Smooth muscle cell (in vitro differentiated cells): ENCODE data around the gene NAA25. TPM values are rescaled to one million over a fixed set of nuclear protein-coding genes. Genes with fewer than 3 reads are reported as not detected.
A peak's percentile ranks its signal among the peaks of the same experiment; 100 is the strongest.

Source experiments
- DNase-seq: peaks from one replicate; lab custom pipeline; 2025; ENCODE audit not compliant: unreplicated experiment; lab: John Stamatoyannopoulos, UW
- H2AFZ ChIP-seq: fragments of 200-600 bp; sonication (generic); 2 replicates; pipeline ENCODE4 v1.6.0; 2016; ENCODE audit warnings: antibody characterized with exemption, low read depth, mild to moderate bottlenecking
- H3F3A ChIP-seq: fragments of 200-600 bp; sonication (generic); 2 replicates; pipeline ENCODE4 v1.6.0; 2017; ENCODE audit warnings: antibody characterized with exemption, low read depth
- H3K27ac ChIP-seq: fragments of 200-600 bp; sonication (generic); 2 replicates; pipeline ENCODE4 v1.5.1; 2016; ENCODE audit warnings: low read depth, mild to moderate bottlenecking
- H3K27me3 ChIP-seq: fragments of 200-600 bp; sonication (generic); 2 replicates; pipeline ENCODE4 v1.6.1; 2016; ENCODE audit warnings: low read depth, mild to moderate bottlenecking
- H3K36me3 ChIP-seq: fragments of 200-600 bp; sonication (generic); 2 replicates; pipeline ENCODE4 v1.5.1; 2016; ENCODE audit warnings: low read depth
- H3K4me1 ChIP-seq: fragments of 200-600 bp; sonication (generic); 2 replicates; pipeline ENCODE4 v1.5.1; 2016; ENCODE audit warnings: low read depth
- H3K4me2 ChIP-seq: fragments of 200-600 bp; sonication (generic); 2 replicates; pipeline ENCODE4 v1.6.0; 2016; ENCODE audit warnings: mild to moderate bottlenecking
- H3K4me3 ChIP-seq: fragments of 200-600 bp; sonication (generic); 2 replicates; pipeline ENCODE4 v1.5.1; 2016; ENCODE audit warnings: mild to moderate bottlenecking
- H3K79me2 ChIP-seq: fragments of 200-600 bp; sonication (generic); 2 replicates; pipeline ENCODE4 v1.6.0; 2016; ENCODE audit warnings: low read depth, mild to moderate bottlenecking
- H3K9ac ChIP-seq: fragments of 200-600 bp; sonication (generic); 2 replicates; pipeline ENCODE4 v1.6.0; 2016; ENCODE audit warnings: low read depth
- H3K9me3 ChIP-seq: fragments of 200-600 bp; sonication (generic); replicated peaks from 2 replicates; pipeline ENCODE4 v1.5.1; 2016; ENCODE audit warnings: low read depth
- H4K20me1 ChIP-seq: fragments of 200-600 bp; sonication (generic); 2 replicates; pipeline ENCODE4 v1.6.0; 2016; ENCODE audit warnings: low read depth
- WGBS: methylation state at CpG from one replicate; pipeline ENCODE4 v1.1.7; 2016; ENCODE audit warnings: low lambda C conversion rate; 5-methylcytosine and 5-hydroxymethylcytosine counted together
- polyA plus RNA-seq: library from polyadenylated mRNA; unstranded; fragments of >200 nt; fragmentation: Nextera tagmentation; extraction: Ambion mirVana; gene quantifications from 2 replicates; pipeline ENCODE4 v1.2.1, GENCODE V29; 2016
- total RNA-seq: library from RNA; depleted of rRNA; stranded (reverse); fragments of >200 nt; gene quantifications from 2 replicates; pipeline ENCODE4 v1.2.3, GENCODE V29; 2014
- TF ChIP-seq, protein P1 (sequence below): fragments of 200-600 bp; sonication (generic); IDR thresholded peaks from 2 replicates; pipeline ENCODE4 v1.5.1; 2017; ENCODE audit warnings: borderline replicate concordance, mild to moderate bottlenecking, antibody characterized with exemption; ENCODE audit not compliant: insufficient read depth, poor library complexity, severe bottlenecking

Gene NAA25
- total and polyA plus RNA-seq, 2 experiments from 2014 or later, result 14.7 to 19.8 TPM

DNA sequence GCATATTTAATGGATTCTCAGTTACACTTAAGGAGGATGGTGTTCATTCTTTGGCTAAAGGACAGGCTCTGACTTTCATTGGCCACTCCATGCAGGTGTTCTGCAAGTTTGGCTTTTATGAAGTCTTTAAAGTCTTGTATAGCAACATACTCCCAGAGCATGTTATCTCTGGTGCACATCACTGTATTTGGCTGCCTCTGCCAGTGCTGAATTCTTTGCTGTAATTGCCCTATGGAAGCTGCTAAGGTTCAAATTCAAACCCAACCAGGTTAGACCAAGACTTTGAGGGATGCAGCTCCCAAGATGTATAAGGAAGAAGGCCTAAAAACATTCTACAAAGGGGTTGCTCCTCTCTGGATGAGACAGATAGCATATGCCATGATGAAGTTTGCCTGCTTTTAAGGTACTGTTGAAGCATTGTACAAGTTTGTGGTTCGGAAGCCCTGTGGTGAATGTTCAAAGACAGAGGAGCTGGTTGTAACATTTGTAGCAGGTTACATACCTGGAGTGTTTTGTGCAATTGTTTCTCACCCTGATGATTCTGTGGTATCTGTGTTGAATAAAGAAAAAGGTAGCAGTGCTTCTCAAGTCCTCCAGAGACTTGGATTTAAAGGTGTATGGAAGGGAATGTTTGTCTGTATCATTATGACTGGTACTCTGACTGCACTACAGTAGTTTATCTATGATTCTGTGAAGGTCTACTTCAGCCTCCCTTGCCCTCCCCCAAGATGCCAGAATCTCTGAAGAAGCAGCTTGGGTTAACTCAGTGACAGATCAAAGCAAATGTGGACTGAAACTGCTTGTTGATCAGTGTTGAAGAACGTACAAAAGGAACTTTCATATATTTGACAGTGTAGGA, 115.1 kb downstream of the NAA25 start:
- 76% methylated on average over 2 of the region's 2 CpGs for WGBS
- Histone ChIP-seq H3K4me2 (peak overlapping the region; percentile 29), H3K36me3 (no peaks in the 10 kb centered on the region), H3K9me3 (no peaks in the 10 kb centered on the region), H3K9ac (no peak overlapping the region), H3F3A (no peaks in the 10 kb centered on the region), H4K20me1 (no peaks in the 10 kb centered on the region), H3K4me1 (no peaks in the 10 kb centered on the region), H3K27ac (no peak overlapping the region), H2AFZ (no peak overlapping the region), H3K27me3 (no peaks in the 10 kb centered on the region), H3K4me3 (no peak overlapping the region), H3K79me2 (no peaks in the 10 kb centered on the region)
- no peak for DNase-seq
- TF ChIP-seq, protein P1, sequence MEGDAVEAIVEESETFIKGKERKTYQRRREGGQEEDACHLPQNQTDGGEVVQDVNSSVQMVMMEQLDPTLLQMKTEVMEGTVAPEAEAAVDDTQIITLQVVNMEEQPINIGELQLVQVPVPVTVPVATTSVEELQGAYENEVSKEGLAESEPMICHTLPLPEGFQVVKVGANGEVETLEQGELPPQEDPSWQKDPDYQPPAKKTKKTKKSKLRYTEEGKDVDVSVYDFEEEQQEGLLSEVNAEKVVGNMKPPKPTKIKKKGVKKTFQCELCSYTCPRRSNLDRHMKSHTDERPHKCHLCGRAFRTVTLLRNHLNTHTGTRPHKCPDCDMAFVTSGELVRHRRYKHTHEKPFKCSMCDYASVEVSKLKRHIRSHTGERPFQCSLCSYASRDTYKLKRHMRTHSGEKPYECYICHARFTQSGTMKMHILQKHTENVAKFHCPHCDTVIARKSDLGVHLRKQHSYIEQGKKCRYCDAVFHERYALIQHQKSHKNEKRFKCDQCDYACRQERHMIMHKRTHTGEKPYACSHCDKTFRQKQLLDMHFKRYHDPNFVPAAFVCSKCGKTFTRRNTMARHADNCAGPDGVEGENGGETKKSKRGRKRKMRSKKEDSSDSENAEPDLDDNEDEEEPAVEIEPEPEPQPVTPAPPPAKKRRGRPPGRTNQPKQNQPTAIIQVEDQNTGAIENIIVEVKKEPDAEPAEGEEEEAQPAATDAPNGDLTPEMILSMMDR, result no peak

DNA sequence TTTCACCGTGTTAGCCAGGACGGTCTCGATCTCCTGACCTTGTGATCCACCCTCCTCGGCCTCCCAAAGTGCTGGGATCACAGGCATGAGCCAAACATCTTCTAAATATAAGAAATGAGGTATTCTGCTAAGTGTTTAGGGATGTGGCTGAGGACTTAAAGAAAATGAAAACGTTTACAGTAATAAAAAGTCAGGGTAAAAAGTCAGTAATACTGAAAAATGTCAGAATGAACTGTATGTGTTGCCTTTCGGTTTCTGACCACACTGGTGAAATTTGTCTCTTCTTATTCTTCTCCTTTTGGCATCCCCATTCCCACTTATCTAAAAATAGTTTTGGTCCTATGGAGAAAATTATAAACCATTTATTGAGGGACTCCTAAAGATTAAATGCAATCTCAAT, 116.1 kb downstream of the NAA25 start:
- H3K4me1 ChIP-seq, result no peaks in the 10 kb centered on the region
- no peak for DNase-seq
- no peak overlapping the region for H2AFZ ChIP-seq
- H3K4me2 ChIP-seq, result no peak overlapping the region
- 86% methylated on average over 6 of the region's 6 CpGs for whole genome bisulfite sequencing
- no peaks in the 10 kb centered on the region for H3F3A ChIP-seq
- no peak overlapping the region for H3K27ac ChIP-seq
- no peaks in the 10 kb centered on the region for H3K9me3 ChIP-seq
- H3K79me2 ChIP-seq, result no peaks in the 10 kb centered on the region
- H4K20me1 ChIP-seq, result no peaks in the 10 kb centered on the region
- H3K4me3 ChIP-seq, result no peak overlapping the region
- TF ChIP-seq, protein P1, result no peak
- no peaks in the 10 kb centered on the region for H3K27me3 ChIP-seq
- H3K9ac ChIP-seq, result no peak overlapping the region
- H3K36me3 ChIP-seq, result no peaks in the 10 kb centered on the region

DNA sequence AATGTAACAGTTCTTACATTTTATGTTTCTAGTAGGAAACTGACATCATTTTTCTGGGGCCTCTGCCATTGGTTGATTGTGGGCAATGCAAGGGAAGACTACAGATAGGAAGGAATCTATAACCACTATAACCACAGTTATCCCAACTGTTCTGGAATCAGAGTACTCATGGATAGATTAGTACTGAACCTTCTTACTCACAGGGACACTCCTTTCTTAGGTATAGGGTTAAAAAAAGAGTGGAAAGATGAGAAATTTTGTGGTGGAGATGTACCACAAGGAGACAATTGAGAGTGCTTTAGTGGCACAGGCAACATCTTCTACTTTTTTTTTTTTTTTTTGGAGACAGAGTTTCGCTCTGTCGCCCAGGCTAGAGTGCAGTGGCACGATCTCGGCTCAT, 116.6 kb downstream of the NAA25 start:
- no peaks in the 10 kb centered on the region for H3K4me1 ChIP-seq
- DNase-seq, result no peak
- no peaks in the 10 kb centered on the region for H3K9me3 ChIP-seq
- no peak overlapping the region for H3K9ac ChIP-seq
- no peak overlapping the region for H3K4me3 ChIP-seq
- H3F3A ChIP-seq, result no peaks in the 10 kb centered on the region
- 100% methylated on average over 4 of the region's 4 CpGs for WGBS
- no peaks in the 10 kb centered on the region for H3K36me3 ChIP-seq
- H3K4me2 ChIP-seq, result no peak overlapping the region
- no peaks in the 10 kb centered on the region for H3K79me2 ChIP-seq
- no peak overlapping the region for H3K27ac ChIP-seq
- H2AFZ ChIP-seq, result no peak overlapping the region
- no peaks in the 10 kb centered on the region for H3K27me3 ChIP-seq
- TF ChIP-seq, protein P1, result no peak
- no peaks in the 10 kb centered on the region for H4K20me1 ChIP-seq

DNA sequence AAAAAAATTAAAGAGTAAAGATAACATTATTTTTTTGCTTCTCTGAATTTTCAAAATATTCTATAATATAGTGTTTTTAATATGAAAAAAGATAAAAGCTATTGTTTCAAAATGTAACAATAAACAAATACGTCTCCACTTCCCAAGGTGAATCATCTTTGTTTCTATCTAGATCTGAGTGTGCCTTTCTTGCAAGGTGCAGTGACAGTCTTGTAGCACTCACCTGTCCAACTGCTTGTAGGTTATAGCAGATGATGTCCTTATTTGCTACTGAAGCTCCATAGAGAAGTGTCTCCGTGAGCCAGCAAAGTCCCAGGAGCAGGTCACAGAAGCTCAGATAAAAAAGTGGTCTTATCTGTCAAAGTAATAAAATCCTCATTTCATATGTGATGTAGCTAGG, 117.0 kb downstream of the NAA25 start:
- DNase-seq, result no peak
- no peaks in the 10 kb centered on the region for H3K79me2 ChIP-seq
- no peaks in the 10 kb centered on the region for H3K4me1 ChIP-seq
- H3K27ac ChIP-seq, result no peak overlapping the region
- TF ChIP-seq, protein P1, result no peak
- H3F3A ChIP-seq, result no peaks in the 10 kb centered on the region
- H4K20me1 ChIP-seq, result no peaks in the 10 kb centered on the region
- no peaks in the 10 kb centered on the region for H3K27me3 ChIP-seq
- no peak overlapping the region for H3K4me3 ChIP-seq
- H3K4me2 ChIP-seq, result no peak overlapping the region
- no peaks in the 10 kb centered on the region for H3K36me3 ChIP-seq
- WGBS, result 67% methylated on average over 2 of the region's 2 CpGs
- H3K9ac ChIP-seq, result no peak overlapping the region
- H3K9me3 ChIP-seq, result no peaks in the 10 kb centered on the region
- no peak overlapping the region for H2AFZ ChIP-seq
